Heart left ventricle (tissue), 13 donors: Measurements from ENCODE around the gene XKR7.

ENCODE experiments used
- CTCF ChIP-seq, 12 donors: fragments of 200-600 bp; sonication (generic) in 4 of 12; IDR thresholded peaks; one replicate each; pipeline versions ENCODE4 v1.5.0 to v1.8.0; 2018 to 2022; ENCODE audit warnings: antibody characterized with exemption in 12 of 12, mild to moderate bottlenecking in 5 of 12
- POLR2A ChIP-seq, 2 donors: fragments of 450-650 bp; IDR thresholded peaks; one replicate each; pipeline ENCODE4 v1.6.1; 2017; ENCODE audit warnings: antibody characterized with exemption in 2 of 2, mild to moderate bottlenecking in 2 of 2, moderate library complexity in 2 of 2
- donor health status: ischemic (EF 13 %, LVEDD 7.1; RV severe dilation, severe dysfunction).
- donor health status: DM: no; HTN: yes; CAD: no.
- donor health status: DM: no; HTN: no; CAD: no.
- donor health status: ischemic (EF 25% LVEDD 6.9; RV normal size, moderate dysfunction).
- donor health status: ischemic (EF 25% LVEDD 5.7; RV mildly dilated, moderate dysfunction).
- donor health status: ischemic (EF 35%, LVEDD 5.7; RV mildly dilated, moderate dysfunction).
- donor health status: nonischemic (EF 11% LVEDD 7.7; RV severe dilation, severe dysfunction).
- donor health status: DM: yes; HTN: yes; CAD: no.
- donor health status: PGD.
- donor health status: ischemic (EF 29% LVEDD 5.4; RV normal size, mild dysfunction).
- donor health status: nonischemic (EF 23%, LVEDD 6.1; RV moderate dilation, normal function).

DNA sequence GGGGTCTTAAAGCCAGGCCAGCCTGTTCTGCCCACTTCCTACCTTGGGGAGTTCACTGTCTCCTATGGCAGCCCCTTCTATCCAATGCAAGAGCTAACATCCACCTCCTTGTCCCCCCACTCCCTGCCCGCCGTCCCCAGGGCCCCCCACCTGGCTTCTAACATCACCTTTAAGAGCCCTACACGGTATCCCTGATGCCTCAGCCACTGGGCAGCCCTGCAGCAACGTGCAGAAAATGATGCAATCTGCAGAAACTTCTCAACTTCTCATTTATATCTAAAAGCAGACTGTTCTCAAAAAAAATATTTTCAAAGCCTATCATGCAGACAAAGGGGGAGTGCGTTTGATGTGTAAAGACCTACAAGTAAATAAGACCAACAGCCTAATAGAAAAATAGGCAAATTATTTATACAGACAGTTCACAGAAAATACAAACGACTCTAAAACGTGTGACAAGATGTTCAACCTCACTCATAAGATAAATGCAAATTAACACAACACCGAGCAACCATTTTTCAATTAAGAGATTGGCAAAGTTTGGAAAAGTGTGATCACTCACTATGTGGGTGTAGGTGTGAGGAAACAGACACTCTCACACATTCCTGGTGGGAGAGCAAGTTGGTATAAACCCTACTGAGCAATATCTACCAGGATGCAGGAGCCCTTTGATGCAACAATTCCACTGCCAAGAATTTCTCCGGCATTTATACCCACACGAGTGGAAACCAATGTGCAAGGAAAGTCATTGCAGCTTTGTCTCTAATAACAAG is 69.0 kb downstream of the XKR7 start:
- no peak for TF ChIP-seq CTCF (IDR thresholded peaks at IDR 0.05)
- no peak for TF ChIP-seq POLR2A (IDR thresholded peaks at IDR 0.05)
